HG02852 (cell line): ENCODE results near the gene AIG1.
A peak's percentile ranks its signal among the peaks of the same experiment; 100 is the strongest.

Experiments used
- ATAC-seq: cut with Tn5 transposase; IDR thresholded peaks from one replicate; pipeline ENCODE4 v1.9.1; 2021; ENCODE audit warnings: mild to moderate bottlenecking, moderate library complexity; ENCODE audit not compliant: unreplicated experiment

Gene AIG1

GRCh38 chr6:143261899-143262436 lies 201.3 kb downstream of the AIG1 start:
- no peak for ATAC-seq

GRCh38 chr6:143262859-143263258 lies 202.2 kb downstream of the AIG1 start:
- ATAC-seq: no peak

GRCh38 chr6:143264379-143264778 lies 203.7 kb downstream of the AIG1 start:
- ATAC-seq: no peak

- no peak for ATAC-seq
Measured at GRCh38 chr6:143264986-143265764, 204.5 kb downstream of the AIG1 start.

GRCh38 chr6:143267760-143268159 lies 207.1 kb downstream of the AIG1 start:
- no peak for ATAC-seq

GRCh38 chr6:143268439-143268838 lies 207.8 kb downstream of the AIG1 start:
- no peak for ATAC-seq

- no peak for ATAC-seq
Measured at GRCh38 chr6:143270026-143270425, 209.3 kb downstream of the AIG1 start.

- ATAC-seq: no peak
Measured at GRCh38 chr6:143271024-143271423, 210.3 kb downstream of the AIG1 start.

- ATAC-seq: peak; percentile 99
Measured at GRCh38 chr6:143276436-143276835, 215.7 kb downstream of the AIG1 start.

GRCh38 chr6:143279385-143279784 lies 218.7 kb downstream of the AIG1 start:
- ATAC-seq: no peak

- no peak for ATAC-seq
Measured at GRCh38 chr6:143283887-143284645, 223.4 kb downstream of the AIG1 start.

- no peak for ATAC-seq
Measured at GRCh38 chr6:143286251-143286795, 225.6 kb downstream of the AIG1 start.

GRCh38 chr6:143288923-143289322 lies 228.2 kb downstream of the AIG1 start:
- no peak for ATAC-seq

- no peak for ATAC-seq
Measured at GRCh38 chr6:143290206-143290605, 229.5 kb downstream of the AIG1 start.

- no peak for ATAC-seq
Measured at GRCh38 chr6:143293523-143293922, 232.8 kb downstream of the AIG1 start.

- no peak for ATAC-seq
Measured at GRCh38 chr6:143294265-143294860, 233.7 kb downstream of the AIG1 start.

GRCh38 chr6:143295932-143296331 lies 235.2 kb downstream of the AIG1 start:
- ATAC-seq: no peak

- no peak for ATAC-seq
Measured at GRCh38 chr6:143298071-143298470, 237.4 kb downstream of the AIG1 start.

GRCh38 chr6:143299253-143300166 lies 238.8 kb downstream of the AIG1 start:
- ATAC-seq: peak; percentile 98

- no peak for ATAC-seq
Measured at GRCh38 chr6:143301188-143301587, 240.5 kb downstream of the AIG1 start.
